ENCODE results near the gene TXNRD2.

- TF ChIP-seq CTCF (IDR thresholded peaks at IDR 0.05; ENCODE audit: borderline replicate concordance, extremely low read depth, low read length, poor library complexity, severe bottlenecking) (no peak), EZH2 (IDR thresholded peaks at IDR 0.05; ENCODE audit: borderline replicate concordance, low read depth, low read length, severe bottlenecking) (no peak)
Measured at GRCh38 chr22:19974935-19975706, 33.5 kb upstream of the TXNRD2 start.
